K562 (cell line): Measurements from ENCODE around the gene SNX30. TPM values are rescaled to one million over a fixed set of nuclear protein-coding genes. Genes with fewer than 3 reads are reported as not detected.
A peak's percentile ranks its signal among the peaks of the same experiment; 100 is the strongest.

ENCODE experiments used
- ARNT ChIP-seq, 2 experiments: fragments of 450-650 bp; IDR thresholded peaks; 2 replicates each; pipeline ENCODE4 v1.6.1; 2016; ENCODE audit warnings: mild to moderate bottlenecking in 1 of 2
- CHD2 ChIP-seq: IDR thresholded peaks from 2 replicates; pipeline ENCODE4 v1.6.1; 2011; ENCODE audit warnings: low read depth, low read length
- DDX20 ChIP-seq: fragments of 450-650 bp; IDR thresholded peaks from 2 replicates; pipeline ENCODE4 v1.6.1; 2016; ENCODE audit warnings: missing genetic modification characterization, low read depth, mild to moderate bottlenecking, missing compliant biosample characterization, moderate library complexity
- GTF2F1 ChIP-seq: IDR thresholded peaks from 2 replicates; pipeline ENCODE4 v1.6.1; 2011; ENCODE audit warnings: low read depth, low read length, improper control_type of control experiment
- HDAC6 ChIP-seq: IDR thresholded peaks from 2 replicates; pipeline ENCODE4 v1.6.1; 2012; ENCODE audit warnings: low read depth, mild to moderate bottlenecking, control low read depth, inconsistent platforms, low read length, moderate library complexity
- HMG20A ChIP-seq: fragments of 450-650 bp; formaldehyde crosslinking; conservative IDR thresholded peaks from 2 replicates; pipeline ENCODE4 v1.4.0; 2020; ENCODE audit warnings: mild to moderate bottlenecking, mixed read lengths
- HSF4 ChIP-seq: fragments of 250-450 bp; sonication (Bioruptor Pico); IDR thresholded peaks from 2 replicates; pipeline ENCODE4 v2.1.2; 2022; ENCODE audit warnings: mild to moderate bottlenecking, moderate library complexity, borderline replicate concordance
- LARP7 ChIP-seq: fragments of 450-650 bp; IDR thresholded peaks from 2 replicates; pipeline ENCODE4 v1.6.1; 2016
- MCM7 ChIP-seq, 2 experiments: fragments of 450-650 bp; IDR thresholded peaks; 2 replicates each; pipeline ENCODE4 v1.6.1; 2016 to 2018
- MTF1 ChIP-seq: fragments of 250-450 bp; sonication (Bioruptor Pico); IDR thresholded peaks from 2 replicates; pipeline ENCODE4 v1.9.0; 2021; ENCODE audit warnings: moderate library complexity, mild to moderate bottlenecking, inconsistent platforms, borderline replicate concordance
- NONO ChIP-seq, 2 experiments: fragments of 200-400 bp in 1 of 2; fragments of 450-650 bp in 1 of 2; formaldehyde crosslinking in 1 of 2; IDR thresholded peaks; 2 replicates each; pipeline ENCODE4 v1.6.1; 2017; ENCODE audit warnings: low read depth in 2 of 2, mild to moderate bottlenecking in 2 of 2, moderate library complexity in 2 of 2, low read length in 1 of 2
- PCBP1 ChIP-seq: fragments of 200-400 bp; formaldehyde crosslinking; IDR thresholded peaks from 2 replicates; pipeline ENCODE4 v1.6.1; 2018; ENCODE audit warnings: mild to moderate bottlenecking, low read depth, low read length; ENCODE audit not compliant: poor library complexity, severe bottlenecking
- POLR2G ChIP-seq: fragments of 200-400 bp; formaldehyde crosslinking; IDR thresholded peaks from 2 replicates; pipeline ENCODE4 v1.6.1; 2017; ENCODE audit warnings: low read depth, mild to moderate bottlenecking, antibody characterized with exemption, low read length, moderate library complexity
- RHOXF2B ChIP-seq: fragments of 250-450 bp; sonication (Bioruptor Pico); conservative IDR thresholded peaks from 2 replicates; pipeline ENCODE4 v1.5.1; 2021
- TAL1 ChIP-seq: fragments of 450-650 bp; IDR thresholded peaks from 2 replicates; pipeline ENCODE4 v1.6.1; 2016; ENCODE audit warnings: mild to moderate bottlenecking
- TCF7 ChIP-seq: sonication (generic); IDR thresholded peaks from 2 replicates; pipeline ENCODE4 v1.6.1; 2016; ENCODE audit warnings: antibody characterized with exemption, borderline replicate concordance
- ZBED1 ChIP-seq: IDR thresholded peaks from 2 replicates; pipeline ENCODE4 v1.6.1; 2014
- ZBTB17 ChIP-seq: fragments of 450-650 bp; formaldehyde crosslinking; IDR thresholded peaks from 2 replicates; pipeline ENCODE4 v1.4.0; 2020; ENCODE audit warnings: mild to moderate bottlenecking
- ZNF174 ChIP-seq: fragments of 250-450 bp; sonication (Bioruptor Pico); IDR thresholded peaks from 2 replicates; pipeline ENCODE4 v1.4.0; 2020; ENCODE audit warnings: mild to moderate bottlenecking
- ZNF3 ChIP-seq: fragments of 250-450 bp; sonication (Bioruptor Pico); IDR thresholded peaks from 2 replicates; pipeline ENCODE4 v1.5.0; 2021; ENCODE audit warnings: mild to moderate bottlenecking, moderate library complexity
- ZNF668 ChIP-seq: fragments of 250-450 bp; sonication (Bioruptor Pico); IDR thresholded peaks from 2 replicates; pipeline ENCODE4 v1.8.0; 2022; ENCODE audit warnings: mild to moderate bottlenecking, inconsistent platforms
- ZNF696 ChIP-seq: fragments of 250-450 bp; sonication (Bioruptor Pico); conservative IDR thresholded peaks from 2 replicates; pipeline ENCODE4 v1.4.0; 2020; ENCODE audit warnings: mild to moderate bottlenecking, moderate library complexity
- polyA plus RNA-seq, 8 experiments: library from polyadenylated mRNA; depleted of rRNA in 4 of 8; stranded (reverse) in 5 of 8; unstranded in 3 of 8; fragments of >200 nt; fragmentation: Nextera tagmentation in 2 of 8; fragmentation: Illumina TruSeq in 1 of 8; extraction: Ambion mirVana in 2 of 8; extraction: Trizol in 1 of 8; gene quantifications; 2 replicates each; pipeline versions ENCODE4 v1.2.1 to v1.2.3, GENCODE V29; 2011 to 2014; ENCODE audit warnings: inconsistent platforms in 1 of 8, missing spikeins in 1 of 8
- total RNA-seq, 7 experiments: library from RNA; depleted of rRNA in 6 of 7; stranded (reverse); fragments of >200 nt in 6 of 7; fragmentation: Illumina TruSeq in 2 of 7; extraction: Trizol in 2 of 7; gene quantifications; 2 replicates each; pipeline versions ENCODE4 v1.2.1 to v1.2.3, GENCODE V29; 2011 to 2021; ENCODE audit warnings: low replicate concordance in 1 of 7
- TF ChIP-seq, protein P1 (sequence below), 2 experiments: fragments of 450-650 bp in 1 of 2; sonication (generic) in 1 of 2; formaldehyde crosslinking; conservative IDR thresholded peaks; 2 replicates each; pipeline versions ENCODE4 v1.4.0 to v1.8.1; 2020 to 2022; ENCODE audit warnings: mild to moderate bottlenecking in 1 of 2, missing genetic modification reagents in 1 of 2
- TF ChIP-seq, protein P2 (sequence below): IDR thresholded peaks from 2 replicates; pipeline ENCODE4 v1.6.1; 2012; ENCODE audit warnings: low read depth, low read length, improper control_type of control experiment, borderline replicate concordance
- TF ChIP-seq, protein P3 (sequence below): fragments of 250-450 bp; sonication (Bioruptor Pico); IDR thresholded peaks from 2 replicates; pipeline ENCODE4 v1.4.0; 2020
- TF ChIP-seq, protein P4 (sequence below): fragments of 250-450 bp; sonication (Bioruptor Pico); IDR thresholded peaks from 2 replicates; pipeline ENCODE4 v1.9.0; 2021; ENCODE audit warnings: mild to moderate bottlenecking, inconsistent platforms

SNX30 gene
- total and polyA plus RNA-seq, 9 of the 15 experiments (the other 6 are each of a cell fraction or from before 2014, with no cell fraction given) = 0.76 to 5.9 (median 3.3) TPM

DNA sequence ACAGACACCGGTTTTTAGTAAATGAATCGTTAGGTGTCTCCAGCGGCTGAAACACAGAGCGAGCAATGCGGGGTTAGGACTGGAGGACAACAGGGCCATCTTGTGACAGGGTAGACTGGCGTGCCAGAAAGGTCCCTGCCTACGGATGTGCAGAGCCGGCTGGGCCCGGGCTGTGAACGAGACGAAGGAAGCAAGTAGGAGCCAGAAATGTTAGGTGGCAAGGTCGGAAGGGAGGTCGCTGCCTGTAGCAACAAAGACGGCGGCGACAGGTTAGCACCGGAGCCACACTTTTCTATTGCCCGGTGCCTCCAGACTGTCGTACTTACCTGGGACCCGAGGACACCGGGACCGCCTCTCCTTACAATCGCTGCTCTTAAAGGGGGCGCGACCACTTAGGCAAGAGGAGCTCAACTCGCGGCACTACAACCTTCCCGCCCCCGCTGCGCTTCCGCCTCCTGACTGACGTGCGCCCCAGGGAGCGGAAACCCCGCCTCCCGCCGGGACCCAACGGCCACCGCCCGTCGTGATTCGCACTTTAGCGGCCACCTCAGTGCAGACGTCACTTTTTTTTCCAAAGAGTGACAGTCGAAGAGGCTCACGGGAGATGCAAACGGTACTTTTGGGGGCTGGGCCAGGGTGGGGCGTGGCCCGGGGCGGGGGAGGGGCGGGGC is 32.8 kb upstream of the SNX30 start, which contains the start of gene INIP (continued):
- TF ChIP-seq, protein P1, sequence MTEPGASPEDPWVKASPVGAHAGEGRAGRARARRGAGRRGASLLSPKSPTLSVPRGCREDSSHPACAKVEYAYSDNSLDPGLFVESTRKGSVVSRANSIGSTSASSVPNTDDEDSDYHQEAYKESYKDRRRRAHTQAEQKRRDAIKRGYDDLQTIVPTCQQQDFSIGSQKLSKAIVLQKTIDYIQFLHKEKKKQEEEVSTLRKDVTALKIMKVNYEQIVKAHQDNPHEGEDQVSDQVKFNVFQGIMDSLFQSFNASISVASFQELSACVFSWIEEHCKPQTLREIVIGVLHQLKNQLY (CRISPR knock-in tag; conservative IDR thresholded peaks at IDR 0.05) = no peak
- TF ChIP-seq TAL1 (no peak), ZNF696 (CRISPR knock-in tag) (no peak), ZBED1 (peak; percentile 71; the same call in 1 of the 2 replicates), MCM7 (IDR thresholded peaks at IDR 0.05) (no peak), ARNT (IDR thresholded peaks at IDR 0.05) (no peak), CHD2 (no peak), HDAC6 (no peak), POLR2G (peak; percentile 88), DDX20 (no peak), MTF1 (CRISPR knock-in tag) (no peak), HMG20A (CRISPR knock-in tag) (no peak), GTF2F1 (no peak), ZNF668 (CRISPR knock-in tag) (no peak), LARP7 (no peak), HSF4 (CRISPR knock-in tag) (no peak), ZNF3 (CRISPR knock-in tag) (no peak), PCBP1 (no peak), ZBTB17 (CRISPR knock-in tag) (no peak), ZNF174 (CRISPR knock-in tag) (no peak), NONO (IDR thresholded peaks at IDR 0.05; ENCODE audit: low read depth in 2 of 2, low read length in 1 of 2) (no peak), TCF7 (no peak), RHOXF2B (CRISPR knock-in tag) (no peak)
- TF ChIP-seq, protein P2, sequence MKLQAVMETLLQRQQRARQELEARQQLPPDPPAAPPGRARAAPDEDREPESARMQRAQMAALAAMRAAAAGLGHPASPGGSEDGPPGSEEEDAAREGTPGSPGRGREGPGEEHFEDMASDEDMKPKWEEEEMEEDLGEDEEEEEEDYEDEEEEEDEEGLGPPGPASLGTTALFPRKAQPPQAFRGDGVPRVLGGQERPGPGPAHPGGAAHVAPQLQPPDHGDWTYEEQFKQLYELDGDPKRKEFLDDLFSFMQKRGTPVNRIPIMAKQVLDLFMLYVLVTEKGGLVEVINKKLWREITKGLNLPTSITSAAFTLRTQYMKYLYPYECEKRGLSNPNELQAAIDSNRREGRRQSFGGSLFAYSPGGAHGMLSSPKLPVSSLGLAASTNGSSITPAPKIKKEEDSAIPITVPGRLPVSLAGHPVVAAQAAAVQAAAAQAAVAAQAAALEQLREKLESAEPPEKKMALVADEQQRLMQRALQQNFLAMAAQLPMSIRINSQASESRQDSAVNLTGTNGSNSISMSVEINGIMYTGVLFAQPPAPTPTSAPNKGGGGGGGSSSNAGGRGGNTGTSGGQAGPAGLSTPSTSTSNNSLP = no peak
- TF ChIP-seq, protein P3, sequence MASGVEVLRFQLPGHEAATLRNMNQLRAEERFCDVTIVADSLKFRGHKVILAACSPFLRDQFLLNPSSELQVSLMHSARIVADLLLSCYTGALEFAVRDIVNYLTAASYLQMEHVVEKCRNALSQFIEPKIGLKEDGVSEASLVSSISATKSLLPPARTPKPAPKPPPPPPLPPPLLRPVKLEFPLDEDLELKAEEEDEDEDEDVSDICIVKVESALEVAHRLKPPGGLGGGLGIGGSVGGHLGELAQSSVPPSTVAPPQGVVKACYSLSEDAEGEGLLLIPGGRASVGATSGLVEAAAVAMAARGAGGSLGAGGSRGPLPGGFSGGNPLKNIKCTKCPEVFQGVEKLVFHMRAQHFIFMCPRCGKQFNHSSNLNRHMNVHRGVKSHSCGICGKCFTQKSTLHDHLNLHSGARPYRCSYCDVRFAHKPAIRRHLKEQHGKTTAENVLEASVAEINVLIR (CRISPR knock-in tag) = peak; percentile 79
- TF ChIP-seq, protein P4, sequence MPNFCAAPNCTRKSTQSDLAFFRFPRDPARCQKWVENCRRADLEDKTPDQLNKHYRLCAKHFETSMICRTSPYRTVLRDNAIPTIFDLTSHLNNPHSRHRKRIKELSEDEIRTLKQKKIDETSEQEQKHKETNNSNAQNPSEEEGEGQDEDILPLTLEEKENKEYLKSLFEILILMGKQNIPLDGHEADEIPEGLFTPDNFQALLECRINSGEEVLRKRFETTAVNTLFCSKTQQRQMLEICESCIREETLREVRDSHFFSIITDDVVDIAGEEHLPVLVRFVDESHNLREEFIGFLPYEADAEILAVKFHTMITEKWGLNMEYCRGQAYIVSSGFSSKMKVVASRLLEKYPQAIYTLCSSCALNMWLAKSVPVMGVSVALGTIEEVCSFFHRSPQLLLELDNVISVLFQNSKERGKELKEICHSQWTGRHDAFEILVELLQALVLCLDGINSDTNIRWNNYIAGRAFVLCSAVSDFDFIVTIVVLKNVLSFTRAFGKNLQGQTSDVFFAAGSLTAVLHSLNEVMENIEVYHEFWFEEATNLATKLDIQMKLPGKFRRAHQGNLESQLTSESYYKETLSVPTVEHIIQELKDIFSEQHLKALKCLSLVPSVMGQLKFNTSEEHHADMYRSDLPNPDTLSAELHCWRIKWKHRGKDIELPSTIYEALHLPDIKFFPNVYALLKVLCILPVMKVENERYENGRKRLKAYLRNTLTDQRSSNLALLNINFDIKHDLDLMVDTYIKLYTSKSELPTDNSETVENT (CRISPR knock-in tag) = peak; percentile 26; the same call in 1 of the 2 replicates
